K562 (cell line): ENCODE data around the gene NMRK2. TPM values are rescaled to one million over a fixed set of nuclear protein-coding genes. Genes with fewer than 3 reads are reported as not detected.

Experiments
- BRF1 ChIP-seq: IDR thresholded peaks from 3 replicates; pipeline ENCODE4 v1.6.1; 2011; ENCODE audit warnings: borderline replicate concordance, mild to moderate bottlenecking; ENCODE audit not compliant: insufficient read length; ENCODE audit errors: extremely low read depth
- CLOCK ChIP-seq: fragments of 250-450 bp; sonication (Bioruptor Pico); IDR thresholded peaks from 2 replicates; pipeline ENCODE4 v1.4.0; 2020; ENCODE audit warnings: mild to moderate bottlenecking, moderate library complexity, borderline replicate concordance
- EP300 ChIP-seq: IDR thresholded peaks from 2 replicates; pipeline ENCODE4 v1.6.1; 2012; ENCODE audit warnings: low read length, improper control_type of control experiment
- GATAD2B ChIP-seq: fragments of 450-650 bp; IDR thresholded peaks from 2 replicates; pipeline ENCODE4 v1.6.1; 2017; ENCODE audit warnings: mild to moderate bottlenecking, borderline replicate concordance
- KDM1A ChIP-seq, 2 experiments: fragments of 450-650 bp; IDR thresholded peaks; 2 replicates each; pipeline ENCODE4 v1.6.1; 2016; ENCODE audit warnings: mild to moderate bottlenecking in 2 of 2
- MTA3 ChIP-seq: fragments of 450-650 bp; formaldehyde crosslinking; IDR thresholded peaks from 2 replicates; pipeline ENCODE4 v1.6.1; 2017; ENCODE audit warnings: mild to moderate bottlenecking, borderline replicate concordance
- NCOA6 ChIP-seq: fragments of 450-650 bp; IDR thresholded peaks from 2 replicates; pipeline ENCODE4 v1.6.1; 2017; ENCODE audit warnings: mild to moderate bottlenecking
- RCOR1 ChIP-seq, 2 experiments: IDR thresholded peaks; 2 replicates each; pipeline ENCODE4 v1.6.1; 2012; ENCODE audit warnings: low read depth in 2 of 2, low read length in 2 of 2, borderline replicate concordance in 1 of 2, improper control_type of control experiment in 1 of 2
- SMAD3 ChIP-seq: fragments of 450-650 bp; formaldehyde crosslinking; conservative IDR thresholded peaks from 2 replicates; pipeline ENCODE4 v1.4.0; 2020; ENCODE audit warnings: mild to moderate bottlenecking
- TRIM25 ChIP-seq: fragments of 450-650 bp; IDR thresholded peaks from 2 replicates; pipeline ENCODE4 v1.7.0; 2016; ENCODE audit warnings: borderline replicate concordance
- ZBTB26 ChIP-seq: fragments of 450-650 bp; formaldehyde crosslinking; IDR thresholded peaks from 2 replicates; pipeline ENCODE4 v1.4.0; 2022; ENCODE audit warnings: missing genetic modification characterization
- ZBTB5 ChIP-seq: fragments of 450-650 bp; IDR thresholded peaks from 2 replicates; pipeline ENCODE4 v1.6.1; 2017; ENCODE audit warnings: antibody characterized with exemption
- ZNF274 ChIP-seq: IDR thresholded peaks from 2 replicates; pipeline ENCODE4 v1.6.1; 2011; ENCODE audit warnings: low read depth, mild to moderate bottlenecking, low read length, moderate library complexity, borderline replicate concordance
- ZNF277 ChIP-seq: fragments of 250-450 bp; sonication (Bioruptor Pico); IDR thresholded peaks from 2 replicates; pipeline ENCODE4 v1.8.0; 2022; ENCODE audit warnings: inconsistent platforms, mild to moderate bottlenecking, moderate library complexity, borderline replicate concordance
- ZNF311 ChIP-seq: fragments of 250-450 bp; sonication (Bioruptor Pico); IDR thresholded peaks from 2 replicates; pipeline ENCODE4 v1.4.0; 2020; ENCODE audit warnings: mild to moderate bottlenecking, moderate library complexity
- ZNF41 ChIP-seq: fragments of 250-450 bp; sonication (Bioruptor Pico); conservative IDR thresholded peaks from 2 replicates; pipeline ENCODE4 v1.4.0; 2020; ENCODE audit warnings: mild to moderate bottlenecking
- ZNF76 ChIP-seq: fragments of 250-450 bp; sonication (Bioruptor Pico); IDR thresholded peaks from 2 replicates; pipeline ENCODE4 v1.4.0; 2020; ENCODE audit warnings: mild to moderate bottlenecking, moderate library complexity, borderline replicate concordance
- polyA plus RNA-seq, 8 experiments: library from polyadenylated mRNA; depleted of rRNA in 4 of 8; stranded (reverse) in 5 of 8; unstranded in 3 of 8; fragments of >200 nt; fragmentation: Nextera tagmentation in 2 of 8; fragmentation: Illumina TruSeq in 1 of 8; extraction: Ambion mirVana in 2 of 8; extraction: Trizol in 1 of 8; gene quantifications; 2 replicates each; pipeline versions ENCODE4 v1.2.1 to v1.2.3, GENCODE V29; 2011 to 2014; ENCODE audit warnings: inconsistent platforms in 1 of 8, missing spikeins in 1 of 8
- total RNA-seq, 7 experiments: library from RNA; depleted of rRNA in 6 of 7; stranded (reverse); fragments of >200 nt in 6 of 7; fragmentation: Illumina TruSeq in 2 of 7; extraction: Trizol in 2 of 7; gene quantifications; 2 replicates each; pipeline versions ENCODE4 v1.2.1 to v1.2.3, GENCODE V29; 2011 to 2021; ENCODE audit warnings: low replicate concordance in 1 of 7
- TF ChIP-seq, protein P1 (sequence below): fragments of 250-450 bp; sonication (Bioruptor Pico); IDR thresholded peaks from 2 replicates; pipeline ENCODE4 v1.9.0; 2021; ENCODE audit warnings: mild to moderate bottlenecking

The NMRK2 gene
- total and polyA plus RNA-seq, 9 of the 15 experiments (the other 6 are each of a cell fraction or from before 2014, with no cell fraction given), result not detected

DNA sequence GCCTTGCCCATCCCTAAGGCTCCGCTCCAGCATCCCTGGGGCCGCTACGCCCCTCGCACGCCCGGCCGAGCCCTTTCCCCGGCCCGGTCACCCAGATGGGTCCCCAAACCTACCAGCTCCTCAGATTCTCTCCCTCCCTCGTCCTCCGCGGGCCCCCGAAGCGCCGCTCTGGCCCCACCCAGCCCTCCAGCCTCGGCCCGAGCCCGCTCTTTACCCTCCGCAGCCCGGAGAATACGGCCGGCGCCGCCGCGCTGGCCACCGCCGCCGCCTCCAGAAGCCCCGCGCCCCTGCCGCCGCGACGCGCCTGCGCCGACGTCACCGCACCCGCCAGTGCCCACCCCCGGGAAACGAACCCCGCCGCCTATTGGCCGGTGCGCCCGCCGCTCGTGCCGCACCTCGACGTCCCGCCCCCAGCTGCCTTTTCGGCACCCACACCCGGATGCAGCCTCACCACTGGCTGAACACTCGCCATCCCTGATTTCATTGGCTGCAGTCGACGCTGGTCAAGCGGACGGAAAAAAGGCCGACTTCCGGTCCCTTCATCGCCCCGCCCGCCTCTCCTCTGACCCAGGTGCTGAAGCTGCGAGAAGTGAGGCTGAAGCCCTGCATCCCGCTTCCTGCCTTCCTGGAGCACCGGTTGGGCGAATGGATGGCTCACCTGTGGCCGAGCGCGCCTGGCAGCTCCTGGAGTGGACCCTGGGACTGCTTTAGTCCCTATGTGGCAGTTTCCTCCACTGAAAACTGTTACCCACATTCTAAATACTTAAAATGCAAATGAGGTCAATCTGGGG, 38.1 kb downstream of the NMRK2 start, which contains the start of gene DAPK3 (continued):
- no peak for TF ChIP-seq TRIM25
- TF ChIP-seq ZBTB26, result peak; percentile 40; the same call in 1 of the 2 replicates
- TF ChIP-seq ZBTB5, result no peak
- TF ChIP-seq ZNF76 (CRISPR knock-in tag), result no peak
- TF ChIP-seq ZNF277 (CRISPR knock-in tag), result no peak
- peak in 1 of 2 experiments; percentile 68; a peak in 1 of 4 replicates for TF ChIP-seq RCOR1 (IDR thresholded peaks at IDR 0.05; ENCODE audit: borderline replicate concordance in 1 of 2, low read depth in 2 of 2, low read length in 2 of 2)
- TF ChIP-seq MTA3, result no peak; the same call in 1 of the 2 replicates
- TF ChIP-seq NCOA6, result no peak
- no peak for TF ChIP-seq ZNF311
- TF ChIP-seq KDM1A (IDR thresholded peaks at IDR 0.05), result no peak
- no peak for TF ChIP-seq CLOCK (CRISPR knock-in tag)
- TF ChIP-seq, protein P1, sequence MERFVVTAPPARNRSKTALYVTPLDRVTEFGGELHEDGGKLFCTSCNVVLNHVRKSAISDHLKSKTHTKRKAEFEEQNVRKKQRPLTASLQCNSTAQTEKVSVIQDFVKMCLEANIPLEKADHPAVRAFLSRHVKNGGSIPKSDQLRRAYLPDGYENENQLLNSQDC (CRISPR knock-in tag), result no peak
- no peak for TF ChIP-seq EP300
- TF ChIP-seq ZNF274, result no peak
- TF ChIP-seq BRF1, result no peak
- no peak for TF ChIP-seq SMAD3 (CRISPR knock-in tag)
- TF ChIP-seq ZNF41 (CRISPR knock-in tag), result no peak
- no peak for TF ChIP-seq GATAD2B
